Nephron progenitor cell (in vitro differentiated cells): Measurements from ENCODE around the gene PDCD11.
"Not testable (repeated sequence)": the region's sequence is repeated elsewhere in the genome, so short reads cannot be mapped to it uniquely, and the experiment has no call there.

ENCODE experiments used
- DNase-seq: peaks from one replicate; pipeline ENCODE4 v3.0.0; 2021
- H3K27ac Mint-ChIP-seq: 2 replicates; pipeline ENCODE4 v1.8.0; 2021; ENCODE audit warnings: mild to moderate bottlenecking, moderate library complexity, mixed read lengths
- H3K27me3 Mint-ChIP-seq: 2 replicates; pipeline ENCODE4 v1.8.0; 2021; ENCODE audit warnings: mild to moderate bottlenecking, low read depth, mixed read lengths; ENCODE audit not compliant: poor library complexity
- H3K36me3 Mint-ChIP-seq: 2 replicates; pipeline ENCODE4 v1.8.0; 2021; ENCODE audit warnings: low read depth, mixed read lengths
- H3K4me1 Mint-ChIP-seq: 2 replicates; pipeline ENCODE4 v1.8.0; 2021; ENCODE audit warnings: mixed read lengths
- H3K4me3 Mint-ChIP-seq: 2 replicates; pipeline ENCODE4 v1.8.0; 2021; ENCODE audit warnings: mild to moderate bottlenecking, moderate library complexity, mixed read lengths
- H3K9me3 Mint-ChIP-seq: 2 replicates; pipeline ENCODE4 v1.8.0; 2021; ENCODE audit warnings: mild to moderate bottlenecking, moderate library complexity, mixed read lengths
- CTCF ChIP-seq: fragments of 200-600 bp; sonication (generic); IDR thresholded peaks from 2 replicates; pipeline ENCODE4 v1.5.0; 2021; ENCODE audit warnings: antibody characterized with exemption

Gene PDCD11

GRCh38 chr10:103355906-103356599 is 40.4 kb upstream of the PDCD11 start:
- Mint-ChIP-seq H3K36me3 (no peaks in the 10 kb centered on the region), H3K4me3 (no peak overlapping the region), H3K27ac (no peak overlapping the region)

GRCh38 chr10:103359493-103359892 is 36.9 kb upstream of the PDCD11 start:
- not testable (repeated sequence) for H3K4me3 Mint-ChIP-seq, H3K27ac Mint-ChIP-seq, H3K36me3 Mint-ChIP-seq, DNase-seq, H3K4me1 Mint-ChIP-seq, H3K9me3 Mint-ChIP-seq
- peaks cover 17% of the 10 kb centered on the region for H3K27me3 Mint-ChIP-seq

More at GRCh38 chr10:103355906-103356599, 40.4 kb upstream of the PDCD11 start:
- TF ChIP-seq CTCF: no peak
- H3K4me1 Mint-ChIP-seq: no peaks in the 10 kb centered on the region
- H3K9me3 Mint-ChIP-seq: no peaks in the 10 kb centered on the region
- H3K27me3 Mint-ChIP-seq: peaks cover 3% of the 10 kb centered on the region
- no peak for DNase-seq

GRCh38 chr10:103360791-103361190 is 35.6 kb upstream of the PDCD11 start:
- not testable (repeated sequence) for DNase-seq, H3K9me3 Mint-ChIP-seq, H3K36me3 Mint-ChIP-seq, H3K4me3 Mint-ChIP-seq, H3K4me1 Mint-ChIP-seq, H3K27ac Mint-ChIP-seq
- peaks cover 17% of the 10 kb centered on the region for H3K27me3 Mint-ChIP-seq

- Mint-ChIP-seq H3K27ac (peak overlapping the region; percentile 88), H3K4me3 (peak overlapping the region; percentile 88), H3K36me3 (peaks cover 5% of the 10 kb centered on the region), H3K4me1 (peaks cover 17% of the 10 kb centered on the region), H3K9me3 (peaks cover 7% of the 10 kb centered on the region), H3K27me3 (peaks cover 6% of the 10 kb centered on the region)
- DNase-seq: no peak
- TF ChIP-seq CTCF: no peak
These were observed 29.0 kb upstream of the PDCD11 start for GRCh38 chr10:103367379-103367781.

- H3K4me3 Mint-ChIP-seq: peak within 1 kb of the TSS; percentile 88
- DNase-seq: peak; percentile 87
- peaks cover 5% of the 10 kb centered on the region for H3K36me3 Mint-ChIP-seq
- peaks cover 7% of the 10 kb centered on the region for H3K9me3 Mint-ChIP-seq
- peak within 1 kb of the TSS; percentile 88 for H3K27ac Mint-ChIP-seq
- peaks cover 6% of the 10 kb centered on the region for H3K27me3 Mint-ChIP-seq
- H3K4me1 Mint-ChIP-seq: peaks cover 17% of the 10 kb centered on the region
- no peak for TF ChIP-seq CTCF
These were observed 28.5 kb upstream of the PDCD11 start, which contains the start of gene TAF5 for GRCh38 chr10:103367782-103368518. TAF5 (plus strand) TSS chr10:103367976; CDS start chr10:103367990, 14 bp downstream.

GRCh38 chr10:103373544-103373943 is 22.9 kb upstream of the PDCD11 start:
- H3K4me3 Mint-ChIP-seq: no peak overlapping the region
- DNase-seq: no peak
- peaks cover 8% of the 10 kb centered on the region for H3K4me1 Mint-ChIP-seq
- peak overlapping the region; percentile 27 for H3K27ac Mint-ChIP-seq
- H3K36me3 Mint-ChIP-seq: peaks cover 25% of the 10 kb centered on the region
- no peak for TF ChIP-seq CTCF
- H3K27me3 Mint-ChIP-seq: no peaks in the 10 kb centered on the region
- no peaks in the 10 kb centered on the region for H3K9me3 Mint-ChIP-seq
